HG02840 (cell line): Measurements from ENCODE around the gene TMEM121.

Experiments used
- ATAC-seq: cut with Tn5 transposase; IDR thresholded peaks from one replicate; pipeline ENCODE4 v1.9.1; 2021; ENCODE audit warnings: mild to moderate bottlenecking, moderate library complexity, moderate number of reproducible peaks; ENCODE audit not compliant: unreplicated experiment, low FRiP score

Gene TMEM121

DNA sequence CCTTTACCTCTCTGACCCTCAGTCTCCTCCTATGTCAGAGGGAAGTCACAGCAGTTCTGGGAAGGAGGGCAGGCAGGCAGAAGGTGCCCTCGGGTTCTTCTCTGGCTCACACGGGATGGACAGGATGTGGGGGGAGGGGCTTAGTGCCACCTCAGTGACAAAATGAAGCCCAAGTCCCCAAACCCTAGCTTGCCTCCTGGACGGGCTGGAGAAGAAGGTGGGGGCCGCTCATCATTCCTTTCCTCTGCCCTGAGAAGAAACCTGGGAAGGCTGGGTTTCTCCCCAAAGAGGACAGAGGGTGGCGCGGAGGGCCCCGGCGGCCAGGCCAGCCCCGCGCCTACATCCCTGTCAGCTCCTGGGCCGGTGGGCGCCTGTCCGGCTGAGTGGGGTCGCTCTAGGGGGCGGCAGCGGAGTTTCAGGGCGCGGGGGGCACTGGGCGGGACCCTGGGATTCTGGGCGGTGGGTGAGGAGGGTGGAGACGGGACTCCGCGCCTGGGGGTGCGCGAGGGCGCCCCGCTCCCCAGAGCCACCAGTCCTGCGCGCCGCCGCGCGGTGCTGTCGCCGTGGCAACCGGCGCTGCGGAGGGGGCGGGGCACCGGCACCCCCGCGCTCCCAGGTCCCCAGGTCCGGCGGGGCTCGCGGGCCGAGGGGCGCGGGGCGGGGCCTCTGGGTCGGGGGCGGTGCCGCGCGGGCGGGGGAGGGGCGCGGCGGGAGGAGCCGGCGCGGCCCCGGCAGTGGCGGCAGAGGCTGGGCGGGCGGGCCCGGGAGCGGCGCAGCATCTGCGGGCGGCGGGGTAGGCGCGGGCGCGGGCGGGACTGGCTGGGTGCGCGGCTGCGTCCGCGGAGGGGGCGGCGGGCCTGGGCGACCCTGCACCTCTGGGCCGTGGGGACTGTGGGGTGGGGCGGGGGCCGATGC lies at the start of gene TMEM121:
Gene TMEM121, plus strand, starts transcription at position 723 of the 915 bp plus-strand sequence. CDS start 2,252 bp downstream, outside the sequence.
- ATAC-seq: no peak

DNA sequence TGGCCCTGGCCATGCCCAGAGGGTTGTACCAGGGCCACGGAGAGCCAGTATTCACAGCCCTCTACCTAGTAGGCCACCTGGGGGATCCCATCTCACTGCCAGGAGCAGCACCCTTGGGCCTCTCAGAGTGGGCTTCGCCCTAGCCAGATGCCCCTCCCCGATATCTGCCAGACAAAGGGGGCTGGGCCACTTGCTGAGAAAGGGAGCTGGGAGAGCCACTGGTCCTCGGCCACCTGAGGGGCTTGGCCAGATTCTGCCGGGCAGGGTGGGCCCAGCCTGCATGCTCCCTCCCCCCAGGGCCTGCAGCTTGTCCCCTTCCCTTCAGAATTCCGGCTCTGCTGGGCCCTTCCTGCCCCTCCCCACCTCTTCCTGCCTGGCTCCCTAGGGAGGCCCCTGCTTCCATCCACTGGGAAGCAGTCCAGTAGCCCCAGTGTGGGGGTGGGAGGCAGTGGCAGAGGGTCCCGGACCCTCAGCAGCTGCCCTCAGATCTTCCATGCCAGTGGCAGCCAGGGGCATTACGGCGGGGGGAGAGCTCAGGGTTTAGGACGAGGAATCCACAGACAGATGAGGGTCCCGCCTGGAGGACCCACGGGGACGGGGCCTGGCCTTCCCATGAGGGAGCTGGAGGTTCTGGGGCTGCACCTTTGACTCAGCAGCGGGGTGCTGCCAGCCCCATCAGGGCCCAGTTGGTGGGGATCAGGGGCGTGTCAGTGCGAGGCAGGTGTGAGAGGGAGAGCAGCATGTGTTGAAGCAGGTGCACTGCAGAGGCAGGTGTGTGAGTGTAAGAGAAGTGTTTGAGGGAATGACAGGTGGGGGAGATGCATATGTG lies 49.3 kb upstream of the TMEM121 start:
- ATAC-seq: no peak

DNA sequence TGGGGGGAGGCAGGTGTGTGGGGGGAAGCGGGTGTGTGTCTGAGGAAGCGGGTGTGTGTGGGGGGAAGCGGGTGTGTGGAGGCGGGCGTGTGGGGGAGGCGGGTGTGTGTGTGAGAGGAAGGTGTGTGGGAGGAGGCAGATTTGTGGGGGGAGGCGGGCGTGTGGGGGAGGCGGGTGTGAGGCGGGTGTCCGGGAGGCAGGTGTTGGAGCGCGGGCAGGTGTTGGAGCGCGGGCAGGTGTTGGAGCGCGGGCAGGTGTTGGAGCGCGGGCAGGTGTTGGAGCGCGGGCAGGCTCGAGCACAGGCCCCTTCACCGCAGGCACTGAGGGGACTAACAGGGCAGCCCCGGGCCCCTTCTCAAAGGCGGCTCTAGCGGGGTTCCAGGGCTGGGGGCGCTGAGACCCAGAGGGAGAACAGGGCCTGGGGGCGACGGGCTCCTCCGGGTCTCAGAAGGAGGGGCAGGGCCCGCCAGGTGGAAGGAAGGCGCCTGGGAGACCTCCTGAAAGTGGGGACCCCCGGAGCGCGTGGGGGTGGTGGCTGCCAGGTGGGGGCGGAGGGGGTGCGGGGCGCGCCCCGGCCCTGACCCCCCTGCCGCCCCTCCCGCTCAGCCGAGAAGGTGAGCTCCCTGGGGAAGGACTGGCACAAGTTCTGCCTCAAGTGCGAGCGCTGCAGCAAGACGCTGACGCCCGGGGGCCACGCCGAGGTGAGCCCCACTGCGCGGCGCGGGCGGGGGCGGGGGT lies 48.6 kb upstream of the TMEM121 start:
- ATAC-seq: no peak

GRCh38 chr14:105478398-105479251 lies 47.8 kb upstream of the TMEM121 start:
- ATAC-seq: no peak

- no peak for ATAC-seq
Observed at GRCh38 chr14:105479431-105480158, 46.8 kb upstream of the TMEM121 start.

DNA sequence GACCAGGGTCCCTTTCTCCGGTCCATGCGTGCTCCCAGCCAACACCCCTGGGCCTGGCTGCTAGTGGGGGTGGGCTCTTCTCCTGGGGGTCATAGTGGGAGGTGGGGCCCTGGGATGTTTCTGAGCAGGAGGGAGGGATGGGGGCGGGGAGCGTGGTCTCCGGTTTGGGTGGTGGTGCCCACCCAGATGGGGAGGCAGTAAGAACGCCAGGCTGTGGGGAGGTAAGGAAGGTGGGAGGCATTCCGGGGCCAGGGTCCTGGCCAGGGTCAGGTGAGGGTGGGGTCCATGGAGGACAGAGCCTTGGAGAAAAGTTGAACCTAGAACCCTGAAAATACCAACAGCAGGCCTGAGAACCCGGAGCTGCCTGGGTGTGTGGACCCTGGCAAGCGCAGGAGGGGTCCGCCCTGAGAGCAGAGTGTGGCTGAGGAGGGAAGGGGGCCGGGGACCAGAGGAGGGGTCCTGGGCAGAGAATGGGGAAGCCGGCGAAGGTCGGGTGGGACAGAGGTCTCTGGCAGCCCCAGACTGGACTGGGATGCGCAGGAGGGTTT lies 46.1 kb upstream of the TMEM121 start:
- no peak for ATAC-seq

- peak; percentile 1 for ATAC-seq
Observed at GRCh38 chr14:105480807-105481801, 45.3 kb upstream of the TMEM121 start.

GRCh38 chr14:105481886-105482457 lies 44.4 kb upstream of the TMEM121 start:
- ATAC-seq: peak; percentile 43

DNA sequence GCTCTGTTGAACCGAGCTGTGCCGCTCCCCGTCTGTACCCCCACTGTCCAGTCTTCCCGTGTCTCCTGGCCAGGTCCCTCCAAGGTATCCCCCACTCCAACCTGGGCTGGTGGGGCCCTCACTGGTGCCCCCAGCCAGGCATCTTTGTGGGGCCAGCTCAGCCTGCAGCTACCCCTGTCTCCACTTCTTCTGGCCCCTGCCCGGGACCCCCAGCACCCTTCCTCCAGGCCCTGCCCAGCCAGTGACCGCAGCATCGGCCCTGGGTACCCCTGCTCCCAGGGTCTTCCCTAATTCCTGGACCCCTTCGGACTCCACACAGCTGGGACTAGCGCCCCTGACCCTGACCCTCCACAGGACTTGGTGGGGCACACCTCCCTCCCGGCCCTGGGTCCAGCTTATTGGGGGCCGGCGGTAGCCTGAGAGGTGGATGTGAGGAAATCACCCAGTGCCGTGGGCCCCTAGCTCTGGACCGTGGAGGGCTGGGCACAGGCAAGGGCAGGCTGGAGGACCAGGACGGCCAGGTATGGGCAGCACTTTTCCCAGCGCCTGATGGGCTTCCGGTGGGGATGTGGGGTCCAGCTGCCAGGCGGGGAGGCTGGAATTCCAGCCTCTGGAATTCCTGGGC lies 43.8 kb upstream of the TMEM121 start:
- ATAC-seq: no peak

DNA sequence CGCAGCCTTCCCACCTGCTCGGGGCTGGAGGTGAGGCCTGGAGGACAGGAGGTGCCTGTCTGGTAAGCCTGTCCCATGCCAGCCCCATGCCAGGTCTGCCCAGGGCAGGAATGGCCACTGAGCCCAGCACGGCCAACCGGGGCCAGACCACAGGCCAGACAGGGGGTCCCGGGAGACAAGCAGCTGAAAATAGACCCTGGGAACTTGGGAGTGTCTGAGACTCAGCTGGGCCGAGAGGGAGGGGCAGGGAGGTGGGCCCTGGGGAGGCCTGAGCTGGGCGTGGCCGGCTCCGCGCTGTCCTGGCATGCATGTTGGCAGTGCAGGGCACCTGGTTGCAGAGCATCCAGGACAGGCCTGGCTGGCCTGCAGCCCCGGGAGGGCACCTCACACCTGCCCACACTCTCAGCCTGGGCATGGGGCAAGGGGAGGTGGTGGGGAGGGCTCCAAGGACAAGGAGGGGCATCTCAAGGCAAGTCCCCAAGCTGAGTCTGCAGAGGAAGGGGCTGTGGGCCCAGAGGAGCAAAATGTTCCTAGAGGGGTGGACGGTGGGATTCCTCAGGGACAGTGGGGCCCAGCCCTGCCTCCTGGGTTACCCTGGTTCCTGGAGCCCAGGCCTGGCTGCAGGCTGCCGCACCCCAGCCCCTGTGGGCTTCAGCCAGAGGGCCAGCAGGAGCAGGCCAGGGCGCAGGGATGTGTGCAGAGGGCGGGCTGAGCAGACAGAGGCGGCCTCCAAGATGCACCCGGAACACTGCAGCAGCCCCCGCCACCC lies 42.9 kb upstream of the TMEM121 start:
- ATAC-seq: no peak

DNA sequence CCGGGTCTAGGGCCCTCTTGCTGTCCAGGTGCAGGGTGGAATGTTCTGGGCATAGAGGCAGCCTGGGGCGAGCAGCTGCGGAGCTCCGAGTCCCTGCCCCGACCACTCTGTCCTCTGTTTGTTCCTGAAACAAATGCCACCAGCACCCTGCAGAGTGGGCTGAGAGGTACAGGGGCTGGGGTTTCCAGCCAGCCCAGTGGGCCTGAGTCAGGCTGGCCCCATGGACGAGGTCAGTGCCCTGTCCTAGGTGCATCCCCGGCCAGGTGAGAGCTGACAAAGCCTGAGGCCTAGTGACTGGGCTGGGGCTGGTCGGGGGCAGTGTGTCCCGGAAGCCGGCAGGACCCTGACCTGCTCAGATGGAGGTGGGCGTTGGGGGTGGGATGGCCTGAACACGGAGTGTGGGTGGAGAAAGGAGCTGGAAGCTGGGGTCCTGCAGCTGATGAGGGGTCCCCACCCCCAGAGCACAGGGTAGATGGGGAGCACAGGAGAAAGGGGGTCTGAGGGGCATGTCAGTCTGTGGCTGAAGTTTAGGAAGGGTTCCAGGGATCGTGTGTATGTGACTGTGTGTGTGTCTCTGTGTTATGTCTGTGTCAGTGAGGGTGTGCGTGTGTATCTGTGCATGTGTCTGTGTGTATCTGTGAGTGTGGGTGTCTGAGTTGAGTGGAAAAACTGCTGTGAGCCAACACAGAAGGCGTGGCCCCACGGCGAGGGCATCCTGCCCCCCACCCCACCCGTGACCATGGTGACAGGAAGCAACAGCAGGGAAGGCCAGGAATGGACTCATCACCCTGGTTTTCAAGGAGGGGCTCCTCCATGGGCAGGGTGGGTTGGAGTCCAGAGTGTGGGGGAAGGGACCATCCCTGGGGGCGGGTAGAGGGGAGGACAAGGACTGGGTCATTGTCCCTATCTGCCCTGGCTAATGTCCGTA lies 42.0 kb upstream of the TMEM121 start:
- ATAC-seq: no peak

DNA sequence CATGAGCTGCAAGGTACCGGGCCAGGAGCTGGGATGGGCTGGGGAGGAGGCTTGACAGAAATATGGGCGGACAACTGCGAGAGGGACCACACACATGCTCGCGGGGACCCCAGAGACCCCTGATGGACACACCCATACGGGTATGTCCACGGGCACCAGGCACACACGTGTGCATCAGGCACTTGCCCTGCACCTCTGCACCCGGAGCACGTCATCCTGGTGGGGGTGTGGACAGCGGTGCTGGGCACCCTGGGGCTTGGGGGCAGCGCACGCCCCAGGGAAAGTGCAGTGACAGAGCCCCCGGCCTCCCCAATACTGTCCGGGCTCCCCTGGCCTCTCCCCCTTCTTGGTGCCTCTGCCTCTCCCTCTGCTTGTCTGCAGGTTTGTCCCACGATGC lies 41.4 kb upstream of the TMEM121 start:
- no peak for ATAC-seq

DNA sequence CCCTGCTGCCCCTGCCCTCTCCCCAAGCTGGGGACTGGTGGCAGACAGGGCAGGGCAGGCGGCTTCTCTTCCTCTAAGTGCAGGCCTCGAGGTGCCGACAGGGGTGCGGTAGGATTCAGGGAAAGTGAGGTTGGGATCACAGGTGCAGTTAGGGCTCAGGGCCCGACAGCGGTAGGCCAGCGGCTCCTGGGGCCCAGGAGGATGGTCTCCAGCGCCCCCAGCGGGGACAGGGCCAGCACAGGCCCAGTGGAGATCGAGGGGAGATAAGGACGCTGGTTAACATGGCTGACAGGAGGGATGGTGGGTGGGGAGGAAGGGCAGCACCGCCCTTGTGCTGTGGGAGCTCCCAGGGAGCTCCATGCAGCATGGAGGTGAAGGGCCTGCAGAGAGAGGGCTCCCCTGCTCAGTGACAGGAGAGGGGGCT lies 40.6 kb upstream of the TMEM121 start:
- ATAC-seq: no peak

GRCh38 chr14:105486163-105486973 lies 40.0 kb upstream of the TMEM121 start, which contains the start of gene CRIP1:
Gene CRIP1, plus strand, starts transcription at chr14:105486886. Its CDS starts 374 bp downstream, at chr14:105487260.
- no peak for ATAC-seq
